GM18867 (cell line): ENCODE measurements around the gene RILP.
A peak's percentile ranks its signal among the peaks of the same experiment; 100 is the strongest.

Source experiments
- ATAC-seq: cut with Tn5 transposase; IDR thresholded peaks from one replicate; pipeline ENCODE4 v1.9.1; 2021; ENCODE audit warnings: mild to moderate bottlenecking, moderate library complexity; ENCODE audit not compliant: unreplicated experiment

Gene RILP

GRCh38 chr17:1629504-1630310, 20.0 kb downstream of the RILP start:
- ATAC-seq = no peak

GRCh38 chr17:1628856-1629503, 20.7 kb downstream of the RILP start:
- peak; percentile 56 for ATAC-seq

DNA sequence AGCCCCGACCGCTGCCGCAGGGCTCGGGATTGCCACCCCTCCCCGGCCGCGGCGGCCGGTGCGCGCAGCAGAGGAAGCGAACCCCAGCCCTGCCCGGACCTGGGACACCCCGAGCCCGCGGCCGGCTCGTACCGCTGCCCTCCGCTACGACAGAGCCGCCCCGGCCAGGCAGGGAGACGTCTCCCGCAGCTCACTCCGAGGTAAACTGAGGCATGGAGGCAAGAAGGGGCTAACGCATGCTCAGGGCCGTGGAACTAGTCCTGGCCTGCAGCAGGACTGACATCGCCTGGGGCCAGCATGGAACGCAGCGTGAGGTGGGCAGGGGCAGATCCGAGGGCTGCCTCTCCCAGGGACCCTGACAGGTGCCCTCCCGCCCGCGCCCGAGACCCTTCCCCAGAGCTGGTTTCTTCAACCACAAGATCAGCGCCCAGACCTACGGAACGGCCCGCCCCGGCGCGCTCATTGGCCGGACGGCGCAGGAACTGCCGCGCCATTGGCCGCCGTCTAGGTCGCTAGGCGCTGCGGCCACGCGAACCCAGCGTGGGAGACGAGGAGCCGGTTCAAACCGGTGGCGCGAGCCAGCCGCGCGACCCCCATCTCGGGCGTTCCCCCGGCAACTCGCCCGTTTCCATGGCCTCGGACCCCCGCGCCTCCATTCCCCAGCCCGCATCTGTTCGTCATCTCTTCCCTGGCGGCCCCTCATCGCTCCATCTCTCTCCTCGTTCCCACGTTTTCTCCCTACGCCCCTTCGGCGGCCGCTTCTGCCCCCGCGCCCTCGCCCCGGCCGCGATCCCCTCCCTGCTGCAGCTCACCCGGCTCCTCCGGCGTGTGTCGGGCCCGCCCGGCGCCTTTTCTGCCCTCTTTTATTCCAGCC, 21.4 kb downstream of the RILP start, which contains the start of gene SLC43A2:
SLC43A2 (minus strand) TSS at position 853 of the 874 bp plus-strand sequence. CDS start 960 bp downstream, outside the sequence.
- peak; percentile 54 for ATAC-seq

DNA sequence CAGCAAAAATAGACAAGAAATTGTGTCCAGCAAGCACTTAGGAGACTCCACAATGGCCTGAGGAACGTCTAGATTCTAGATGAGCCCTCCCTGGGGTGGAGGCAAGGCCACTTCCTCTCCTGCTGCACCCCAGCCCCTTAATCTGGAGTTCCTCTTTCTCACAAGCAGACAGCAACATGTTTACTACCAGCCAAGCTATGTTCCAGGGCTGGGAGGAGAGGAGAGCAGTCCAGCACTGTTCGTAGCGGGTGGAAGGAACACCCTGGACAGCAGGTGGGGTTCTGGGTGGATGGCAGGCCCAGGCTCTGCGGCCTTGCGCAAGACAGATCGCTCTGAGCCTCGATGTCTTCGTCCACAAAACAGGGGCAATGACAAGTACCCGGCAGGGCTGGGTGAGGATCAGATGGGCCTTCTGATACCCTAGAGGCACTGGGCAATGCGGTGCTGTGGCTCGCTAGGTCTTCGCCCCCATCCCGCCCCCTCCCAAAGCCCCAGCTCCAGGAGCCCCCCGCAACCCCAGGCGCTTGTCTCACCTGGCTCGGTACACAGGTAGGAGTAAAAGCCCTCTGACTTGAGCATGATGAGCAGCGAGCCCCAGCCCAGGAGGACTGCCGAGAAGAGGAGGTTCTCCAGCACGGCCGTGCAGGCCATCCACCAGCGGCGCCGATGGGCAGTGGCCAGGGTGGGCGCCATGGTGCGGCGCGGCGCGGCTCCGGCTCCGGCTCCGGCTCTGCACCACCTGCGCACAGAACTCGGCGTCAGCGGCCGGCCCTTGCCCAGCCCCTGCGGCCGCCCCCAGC, 22.3 kb downstream of the RILP start:
- ATAC-seq = no peak

DNA sequence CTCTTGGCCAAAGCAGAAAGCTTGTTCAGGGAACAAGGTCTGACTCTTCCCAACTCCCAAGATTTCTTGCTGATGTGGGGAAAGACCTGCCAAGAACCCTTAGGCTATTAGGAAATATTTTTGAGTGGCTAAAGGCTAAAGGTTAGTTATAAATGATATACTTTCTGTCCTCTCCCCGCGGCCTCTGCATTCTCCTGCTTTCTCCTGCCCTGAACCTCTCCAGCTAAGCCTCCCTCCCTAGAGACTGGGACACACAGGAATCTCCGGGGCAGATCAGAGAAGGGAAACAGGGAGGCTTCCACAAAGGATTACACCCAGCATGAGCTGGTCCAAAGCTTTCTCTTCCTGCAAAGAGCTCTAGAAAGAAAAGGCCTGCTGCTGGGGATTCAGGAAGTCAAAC, 23.3 kb downstream of the RILP start:
- no peak for ATAC-seq

GRCh38 chr17:1625581-1625980, 24.1 kb downstream of the RILP start:
- no peak for ATAC-seq

- no peak for ATAC-seq
Measured at GRCh38 chr17:1625053-1625452, 24.6 kb downstream of the RILP start.

DNA sequence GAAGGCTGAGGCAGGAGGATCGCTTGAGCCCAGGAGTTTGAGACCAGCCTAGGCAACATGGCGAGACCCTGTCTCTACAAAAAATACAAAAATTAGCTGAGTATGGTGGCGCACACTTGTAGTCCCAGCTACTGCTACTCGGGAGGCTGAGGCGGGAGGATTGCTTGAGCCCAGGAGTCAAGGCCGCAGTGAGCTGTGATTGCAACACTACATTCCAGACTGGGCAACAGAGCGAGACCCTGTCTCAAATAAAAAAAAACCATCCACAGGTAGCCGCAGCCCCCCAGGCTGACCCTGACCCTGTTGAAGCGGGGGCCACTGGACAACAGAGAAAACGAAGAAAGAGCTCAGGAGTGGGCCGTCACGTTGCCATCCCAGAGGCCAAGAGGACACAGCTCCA, 25.0 kb downstream of the RILP start:
- ATAC-seq = no peak

GRCh38 chr17:1623057-1623630, 26.5 kb downstream of the RILP start:
- no peak for ATAC-seq

DNA sequence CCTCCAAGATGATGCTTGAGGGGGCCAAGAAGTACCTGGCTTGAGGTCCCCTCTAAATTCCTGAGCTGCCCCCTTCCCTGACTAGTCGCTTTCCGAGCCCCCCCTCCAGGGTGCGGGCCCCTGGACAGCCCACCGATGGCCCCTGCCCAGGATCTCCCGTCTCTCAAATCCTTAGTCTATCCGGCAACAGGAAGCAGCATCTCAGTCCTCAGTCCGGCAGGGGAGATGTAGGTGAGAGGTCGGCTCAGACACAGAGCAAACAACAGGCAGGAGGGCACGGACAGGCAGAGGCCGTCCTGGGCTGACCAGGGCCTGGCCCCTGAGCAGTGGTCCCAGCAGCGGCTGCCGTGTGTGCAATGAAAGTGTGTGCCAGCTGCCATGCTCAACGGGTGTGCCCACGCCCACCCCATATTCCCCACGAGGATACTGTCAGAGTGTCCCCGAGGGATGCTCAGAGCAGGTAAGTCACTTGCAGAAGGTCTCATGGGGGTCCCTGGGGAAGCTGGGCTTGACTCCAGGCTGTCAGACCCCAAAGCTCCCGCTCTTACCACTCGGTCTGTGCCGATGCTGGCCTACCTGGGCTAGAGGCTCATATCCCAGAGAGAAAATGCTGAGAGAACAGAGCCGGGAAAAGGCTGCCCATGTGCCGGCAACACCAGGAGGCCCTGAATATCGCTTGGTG, 28.3 kb downstream of the RILP start:
- ATAC-seq = no peak

GRCh38 chr17:1620486-1620885, 29.2 kb downstream of the RILP start:
- no peak for ATAC-seq

GRCh38 chr17:1617620-1618174, 32.0 kb downstream of the RILP start:
- no peak for ATAC-seq

- ATAC-seq = no peak
Measured at GRCh38 chr17:1616101-1616500, 33.6 kb downstream of the RILP start.

- ATAC-seq = no peak
Measured at GRCh38 chr17:1612400-1612799, 37.3 kb downstream of the RILP start.

- ATAC-seq = no peak
Measured at GRCh38 chr17:1611715-1612114, 38.0 kb downstream of the RILP start.

DNA sequence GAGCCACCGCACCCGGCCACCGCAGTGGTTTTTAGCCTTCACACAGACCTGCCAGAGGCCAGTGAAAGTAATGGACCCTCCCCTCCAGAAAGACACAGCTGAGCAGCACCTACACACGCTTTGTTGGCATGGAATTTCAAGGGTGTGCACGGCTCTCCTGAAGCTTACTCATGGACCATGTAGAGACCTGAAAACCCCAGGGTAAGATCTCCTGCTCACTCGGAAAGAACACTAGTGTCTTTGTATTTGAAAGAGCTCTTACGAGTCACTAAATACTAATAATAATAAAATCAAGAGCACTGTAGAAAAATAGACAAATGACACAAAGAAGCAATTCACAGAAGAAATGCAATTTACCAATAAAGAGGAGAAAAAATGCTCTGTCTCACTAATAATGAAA, 41.0 kb downstream of the RILP start:
- ATAC-seq = no peak

GRCh38 chr17:1607971-1608320, 41.7 kb downstream of the RILP start:
- peak; percentile 9 for ATAC-seq

DNA sequence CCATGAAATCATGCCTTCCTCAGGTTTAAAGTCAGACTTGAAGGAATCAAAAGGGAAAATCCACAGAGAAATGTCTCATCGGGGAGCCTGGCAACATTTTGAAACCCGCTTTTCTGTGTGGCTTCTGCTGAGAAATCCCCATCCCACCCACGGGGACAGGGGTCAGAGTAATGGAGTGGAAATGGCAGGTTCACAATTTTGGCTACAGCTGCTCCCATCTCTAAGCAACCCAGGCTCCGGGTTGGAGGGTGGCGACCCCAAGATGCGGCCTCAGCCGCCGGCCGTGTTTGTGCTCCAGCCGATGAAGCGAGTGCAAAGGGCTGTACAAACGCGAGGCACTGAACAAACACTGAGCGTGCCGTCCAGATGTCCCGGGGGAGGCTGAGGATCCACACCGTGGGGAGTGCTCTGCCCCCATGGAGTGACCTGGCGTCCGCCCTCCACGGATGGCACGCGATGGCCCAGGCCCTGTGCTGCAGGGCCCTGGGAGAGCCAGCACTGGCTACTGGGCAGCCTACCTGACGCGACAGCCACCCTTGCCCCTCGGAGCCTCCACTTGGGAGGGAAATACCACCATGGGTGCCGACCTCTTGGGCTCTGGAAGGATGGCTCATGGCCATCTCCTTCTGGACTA, 43.2 kb downstream of the RILP start:
- peak; percentile 26 for ATAC-seq
